ENCODE data around the gene RGPD8.

The RGPD8 gene

GRCh38 chr2:112322919-112323318 is 110.5 kb downstream of the RGPD8 start:
- no peak for DNase-seq

GRCh38 chr2:112321375-112322320 is 111.8 kb downstream of the RGPD8 start:
- DNase-seq = no peak
